SHP77 treated with DMSO at 0.1 percent for 48 hours (cell line): ENCODE data around the gene MEX3A.
"Not testable (repeated sequence)": the region's sequence is repeated elsewhere in the genome, so short reads cannot be mapped to it uniquely, and the experiment has no call there.

Experiments
- DNase-seq: peaks from one replicate; lab custom pipeline; 2025; lab: John Stamatoyannopoulos, UW

Gene MEX3A

DNA sequence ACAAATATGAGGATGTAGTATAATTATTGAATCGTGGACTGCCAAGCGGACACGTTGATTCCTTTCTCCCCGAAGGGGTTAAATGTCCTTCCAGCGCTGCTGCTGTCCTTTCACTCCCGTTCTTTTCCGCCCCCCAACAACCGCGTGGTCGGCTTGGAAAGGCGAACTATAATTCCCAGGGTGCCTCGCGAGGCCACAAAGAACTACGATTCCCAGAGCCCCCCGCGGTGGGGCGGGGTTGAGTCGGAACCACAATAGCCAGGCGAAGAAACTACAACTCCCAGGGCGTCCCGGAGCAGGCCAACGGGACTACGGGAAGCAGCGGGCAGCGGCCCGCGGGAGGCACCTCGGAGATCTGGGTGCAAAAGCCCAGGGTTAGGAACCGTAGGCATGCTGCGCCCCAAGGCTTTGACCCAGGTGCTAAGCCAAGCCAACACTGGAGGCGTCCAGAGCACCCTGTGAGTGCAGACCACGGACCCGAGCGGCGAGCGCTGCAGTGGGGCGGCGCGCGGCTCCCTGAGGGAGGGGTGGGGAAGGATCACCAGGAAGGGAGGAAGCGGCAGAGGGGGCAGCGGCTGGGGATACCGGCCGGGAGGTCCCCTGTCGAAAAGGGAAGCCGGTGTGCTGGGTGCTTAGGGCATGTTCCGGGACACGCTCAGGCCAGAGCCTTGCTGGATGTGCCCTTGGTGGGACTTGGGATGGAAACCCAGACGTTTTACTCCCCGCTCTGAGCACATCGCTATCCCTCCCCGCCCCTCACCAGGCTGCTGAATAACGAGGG lies 27.6 kb downstream of the MEX3A start, which contains the start of gene LAMTOR2:
TSS of gene LAMTOR2 (plus strand) at position 283 of the 781 bp plus-strand sequence. CDS start at position 391, 108 bp downstream.
- DNase-seq: peak; percentile 100

DNA sequence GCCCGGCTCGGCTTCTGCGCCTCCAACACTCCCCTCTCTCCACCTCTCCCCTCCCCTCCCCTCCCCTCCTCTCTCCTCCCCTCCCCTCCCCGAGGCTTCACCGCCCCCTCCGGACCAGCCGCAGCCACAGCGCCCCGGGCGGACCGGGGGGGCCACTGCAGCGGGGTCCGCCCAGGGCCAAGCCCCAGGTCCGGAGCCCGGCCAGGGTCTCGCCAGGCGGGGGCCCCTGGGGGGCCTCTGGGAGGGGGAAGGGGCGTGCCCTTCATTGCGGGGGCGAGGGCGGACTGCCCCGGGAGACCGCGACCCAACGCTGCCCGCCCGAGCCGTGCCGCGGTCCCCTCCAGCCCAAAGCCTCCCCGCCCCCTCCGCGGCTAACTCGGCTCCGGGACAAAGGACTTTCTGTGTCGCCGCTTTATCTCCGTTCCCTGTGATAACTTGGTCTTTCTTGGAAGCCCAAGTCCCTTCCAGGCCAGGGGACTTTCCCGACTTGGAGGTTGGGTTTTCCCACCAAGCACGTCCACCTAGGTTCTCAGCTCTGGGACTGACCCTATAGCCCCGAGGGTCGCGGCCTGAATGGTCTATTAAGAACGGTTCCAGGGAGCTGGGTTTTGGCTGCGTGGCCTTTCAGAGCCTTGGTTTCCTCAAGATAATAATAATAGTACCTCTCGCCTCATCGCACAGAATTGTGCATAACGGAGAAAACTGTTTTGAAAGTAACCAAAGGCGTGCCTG lies 28.3 kb downstream of the MEX3A start, which contains the start of gene UBQLN4:
TSS of gene UBQLN4 (minus strand) at position 31 of the 732 bp plus-strand sequence. CDS start 97 bp downstream, outside the sequence.
- peak; percentile 87 for DNase-seq

DNA sequence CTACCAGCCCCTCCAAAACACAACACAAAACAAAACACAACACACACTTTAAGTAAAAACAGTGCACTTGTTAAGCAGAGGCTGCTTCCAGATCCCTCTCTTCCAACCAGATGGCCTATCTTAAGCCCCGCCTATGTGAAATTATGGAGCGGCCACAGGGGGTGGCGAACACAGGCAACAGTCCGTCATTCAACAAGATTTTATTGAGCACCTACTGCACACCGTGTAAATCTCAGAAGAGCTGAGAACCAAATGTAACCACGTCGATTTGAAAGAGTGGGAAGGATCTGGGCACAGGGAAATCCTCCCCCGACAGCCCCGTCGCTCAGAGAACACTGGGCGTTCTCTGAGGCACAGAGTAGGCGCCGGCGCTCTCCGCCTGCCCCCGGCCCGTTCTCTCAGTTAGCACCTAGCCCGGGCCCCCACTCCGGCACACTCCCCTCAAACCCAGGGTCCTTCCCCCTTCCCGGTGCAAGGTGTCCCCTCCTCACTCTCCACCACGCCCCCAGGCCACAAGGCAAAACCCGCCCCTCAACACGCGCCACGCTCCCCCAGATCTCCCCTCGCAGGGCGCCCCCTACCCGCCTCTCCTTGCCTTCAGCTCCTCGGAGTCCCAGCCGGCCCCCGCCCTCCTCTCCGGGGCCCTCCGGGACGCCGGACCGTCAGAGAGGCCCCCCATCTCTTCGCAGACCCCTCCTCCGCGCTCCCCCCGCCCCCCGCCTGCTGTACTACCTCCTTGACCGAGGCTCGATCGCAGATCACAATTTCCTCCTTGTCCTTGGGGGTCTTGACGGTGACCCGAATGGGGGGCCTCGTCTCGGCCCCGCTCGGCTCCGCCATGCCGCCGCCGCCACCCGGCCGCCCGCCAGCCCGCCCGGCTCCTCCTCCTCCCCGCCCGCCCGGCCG lies 29.1 kb downstream of the MEX3A start:
- DNase-seq: peak; percentile 51

DNA sequence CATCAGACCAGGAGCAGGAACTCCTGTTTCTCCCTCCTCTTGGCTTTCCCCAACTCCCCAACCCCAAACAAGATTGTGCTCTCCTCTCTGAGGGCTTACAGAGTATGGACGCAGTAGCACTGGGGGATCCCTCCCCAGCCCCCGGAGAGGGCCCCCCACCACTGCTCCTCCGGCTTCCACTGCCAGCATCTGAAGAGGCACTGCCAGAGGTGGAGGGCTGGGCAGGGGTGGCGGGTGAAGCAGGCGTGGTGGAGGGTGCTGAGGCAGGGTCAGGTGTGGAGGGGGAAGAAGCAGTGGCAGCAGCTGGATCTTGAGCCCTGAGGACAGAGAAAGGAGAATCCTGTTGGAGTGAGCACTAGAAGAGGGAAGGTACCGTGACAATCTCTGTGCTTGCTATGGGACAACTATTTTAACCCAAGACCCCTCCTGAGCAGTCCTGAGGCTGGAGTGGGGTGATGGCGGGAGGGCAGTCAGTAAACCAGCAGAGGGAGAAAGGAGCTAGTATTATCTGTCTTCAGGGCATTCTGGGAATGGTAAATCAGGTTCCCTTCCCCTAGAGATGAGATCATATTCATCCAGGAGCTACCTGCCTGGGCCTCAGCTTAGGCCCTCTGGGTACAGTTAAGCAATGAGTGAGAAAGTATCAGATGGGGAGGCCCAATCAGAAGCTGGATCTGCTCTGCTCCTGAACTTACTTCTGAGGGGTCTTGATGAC lies 31.1 kb downstream of the MEX3A start:
- no peak for DNase-seq

DNA sequence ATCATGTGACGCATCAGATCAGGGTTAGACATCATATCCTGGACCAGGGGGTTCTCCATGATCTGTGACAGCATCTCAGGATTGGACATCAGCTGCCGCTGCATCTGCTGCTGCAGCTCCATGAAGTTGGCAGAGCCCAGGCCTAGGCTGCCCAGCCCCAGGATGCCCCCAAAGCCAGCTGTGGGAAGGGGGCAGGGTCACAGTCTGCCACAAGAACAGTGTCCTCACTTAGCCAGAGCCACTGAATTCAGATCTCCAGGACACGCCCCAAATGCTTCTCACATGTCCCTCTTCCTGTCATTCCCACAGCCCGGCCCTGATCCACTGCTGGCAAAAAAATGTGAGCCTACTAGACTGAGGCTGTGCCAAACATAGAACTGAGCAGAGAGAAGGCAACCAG lies 31.9 kb downstream of the MEX3A start:
- DNase-seq: no peak

DNA sequence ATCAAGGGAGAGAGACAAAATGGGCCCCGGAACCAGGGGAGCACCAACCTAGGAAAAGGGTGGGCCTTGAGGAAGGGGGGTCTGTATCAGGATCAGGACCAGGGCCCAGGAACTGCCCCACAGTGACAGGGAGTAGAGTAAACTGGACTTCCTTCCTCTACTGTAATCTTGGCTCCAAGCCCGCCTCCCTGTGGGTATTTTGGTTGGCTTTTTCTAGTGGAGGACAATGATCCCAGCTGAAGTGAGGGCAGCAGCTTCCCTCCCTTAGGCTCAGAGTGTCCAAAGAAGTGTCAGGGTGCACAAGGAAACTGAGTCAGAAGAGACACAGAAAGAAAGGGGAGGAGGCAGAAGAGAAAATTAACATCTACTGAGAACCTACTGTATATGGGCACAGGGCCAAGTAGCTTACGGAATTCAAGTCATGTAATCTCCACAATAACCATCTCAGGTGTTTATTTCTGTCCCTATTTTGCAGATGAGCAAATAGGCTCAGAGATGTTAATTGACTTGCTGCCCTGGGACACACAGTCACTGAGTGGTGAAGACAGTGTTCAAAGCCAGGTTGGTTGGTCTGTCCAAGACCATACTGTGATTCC lies 33.5 kb downstream of the MEX3A start:
- DNase-seq: no peak

- DNase-seq: no peak
Measured at GRCh38 chr1:156045076-156045475, 37.2 kb downstream of the MEX3A start.

GRCh38 chr1:156042828-156043227 lies 39.4 kb downstream of the MEX3A start:
- DNase-seq: no peak

GRCh38 chr1:156034991-156035390 lies 47.3 kb downstream of the MEX3A start:
- DNase-seq: not testable (repeated sequence)

DNA sequence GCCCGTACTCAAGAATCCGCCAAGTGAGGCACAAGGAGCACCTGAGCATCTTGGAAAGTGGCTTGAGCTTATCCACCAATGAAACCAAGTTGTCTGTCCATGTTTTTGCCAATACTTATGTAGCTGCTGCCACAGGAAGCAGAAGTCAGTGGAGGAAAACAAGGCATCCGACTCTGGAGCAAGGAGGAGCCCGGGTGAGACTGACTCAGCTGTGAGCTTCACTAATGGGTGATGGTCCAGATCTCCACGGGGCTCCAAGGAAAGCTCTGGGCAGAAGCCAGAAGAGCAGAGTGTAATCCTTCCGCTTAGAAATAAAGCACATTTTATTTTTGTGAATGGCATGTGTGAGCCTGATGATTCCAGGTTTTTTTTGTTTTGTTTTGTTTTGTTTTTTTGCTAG lies 49.3 kb downstream of the MEX3A start:
- no peak for DNase-seq

- no peak for DNase-seq
Measured at GRCh38 chr1:156026588-156026987, 55.7 kb downstream of the MEX3A start.

DNA sequence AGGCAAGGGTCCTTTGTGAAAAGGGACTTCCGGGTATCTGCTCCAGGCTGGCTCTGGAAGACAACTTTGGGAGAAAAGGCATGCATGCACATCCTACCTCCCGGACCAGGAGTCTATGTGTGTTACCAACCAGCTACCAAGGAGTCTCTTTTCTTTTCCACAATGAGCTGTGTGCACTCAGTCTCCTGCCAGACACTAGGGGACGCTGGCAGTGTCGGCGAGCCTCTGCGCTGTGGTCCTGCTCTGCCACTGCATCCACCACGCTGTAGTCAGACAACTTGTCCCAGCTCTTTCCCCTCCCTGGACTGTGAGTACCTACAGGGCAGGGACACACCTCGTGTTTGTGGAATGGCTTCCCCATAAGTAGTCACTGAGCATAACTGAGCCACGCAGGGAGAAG lies 56.4 kb downstream of the MEX3A start:
- peak; percentile 78 for DNase-seq

DNA sequence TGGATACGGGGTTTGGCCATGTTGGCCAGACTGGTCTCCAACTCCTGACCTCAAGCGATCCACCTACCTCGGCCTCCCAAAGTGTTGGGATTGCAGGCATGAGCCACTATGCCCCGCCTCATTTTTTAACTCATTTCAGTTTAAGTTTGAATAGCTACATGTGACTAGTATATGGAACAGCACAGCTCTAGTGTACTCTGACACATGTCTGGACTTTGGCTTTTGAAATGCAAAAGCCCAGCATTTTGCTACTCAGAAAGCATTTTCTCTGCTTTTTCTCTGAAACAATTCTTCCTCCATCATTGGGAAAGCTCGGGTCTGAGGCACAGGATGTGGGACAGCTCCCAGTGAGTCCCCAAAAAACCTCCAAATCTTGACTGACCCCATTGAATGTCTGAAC lies 57.5 kb downstream of the MEX3A start:
- no peak for DNase-seq
